HL-60/S4 (cell line): Measurements from ENCODE around the gene ANP32D.
"Not testable (repeated sequence)": the region's sequence is repeated elsewhere in the genome, so short reads cannot be mapped to it uniquely, and the experiment has no call there.

ENCODE experiments used
- in situ Hi-C: fragments of 300-500 bp; cut with MboI; formaldehyde crosslinking; loops from 2 replicates; pipeline ENCODE4 v1.14.3; 2022; ENCODE audit warnings: low sequenced_read_pairs

ANP32D gene

GRCh38 chr12:48472259-48472658 lies at the start of gene ANP32D:
Gene ANP32D (plus strand): TSS chr12:48472559. CDS start chr12:48472665, 106 bp downstream.
- in situ Hi-C loops: no loop called here

DNA sequence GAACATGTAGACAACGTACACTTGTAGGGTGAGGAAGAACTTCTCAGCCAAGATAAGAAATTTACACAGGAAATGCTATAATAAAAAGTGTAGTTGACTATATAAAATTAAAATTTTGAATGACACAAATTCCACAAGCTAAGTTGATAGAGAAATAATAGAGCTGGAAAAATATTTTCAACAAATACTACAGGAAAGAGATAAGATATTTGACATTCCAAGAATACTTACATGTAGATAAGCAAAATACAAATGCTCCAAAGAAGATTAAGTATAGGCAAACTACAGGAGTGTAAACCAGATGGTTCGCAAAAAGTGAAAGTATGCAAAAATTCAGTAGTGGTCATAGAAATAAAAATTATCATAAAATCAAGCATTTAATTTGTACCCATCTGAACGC lies 49.2 kb upstream of the ANP32D start:
- in situ Hi-C loops: no loop called here

GRCh38 chr12:48424644-48425043 lies 47.7 kb upstream of the ANP32D start:
- in situ Hi-C loops: no loop called here

DNA sequence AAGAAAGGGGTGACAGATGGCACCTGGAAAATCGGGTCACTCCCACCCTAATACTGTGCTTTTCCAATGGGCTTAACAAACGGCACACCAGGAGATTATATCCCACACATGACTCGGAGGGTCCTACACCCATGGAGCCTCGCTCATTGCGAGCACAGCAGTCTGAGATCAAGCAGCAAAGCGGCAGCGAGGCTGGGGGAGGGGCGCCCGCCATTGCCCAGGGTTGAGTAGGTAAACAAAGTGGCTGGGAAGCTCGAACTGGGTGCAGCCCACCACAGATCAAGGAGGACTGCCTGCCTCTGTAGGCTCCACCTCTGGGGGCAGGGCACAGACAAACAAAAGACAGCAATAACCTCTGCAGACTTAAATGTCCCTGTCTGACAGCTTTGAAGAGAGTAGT lies 38.3 kb upstream of the ANP32D start:
- in situ Hi-C loops: not testable (repeated sequence)

GRCh38 chr12:48441069-48441468 lies 31.3 kb upstream of the ANP32D start:
- in situ Hi-C loops: no loop called here

- in situ Hi-C loops: no loop called here
These were observed 30.0 kb upstream of the ANP32D start for GRCh38 chr12:48442179-48442847.

- in situ Hi-C loops: no loop called here
These were observed 26.8 kb upstream of the ANP32D start for GRCh38 chr12:48445538-48445937.

DNA sequence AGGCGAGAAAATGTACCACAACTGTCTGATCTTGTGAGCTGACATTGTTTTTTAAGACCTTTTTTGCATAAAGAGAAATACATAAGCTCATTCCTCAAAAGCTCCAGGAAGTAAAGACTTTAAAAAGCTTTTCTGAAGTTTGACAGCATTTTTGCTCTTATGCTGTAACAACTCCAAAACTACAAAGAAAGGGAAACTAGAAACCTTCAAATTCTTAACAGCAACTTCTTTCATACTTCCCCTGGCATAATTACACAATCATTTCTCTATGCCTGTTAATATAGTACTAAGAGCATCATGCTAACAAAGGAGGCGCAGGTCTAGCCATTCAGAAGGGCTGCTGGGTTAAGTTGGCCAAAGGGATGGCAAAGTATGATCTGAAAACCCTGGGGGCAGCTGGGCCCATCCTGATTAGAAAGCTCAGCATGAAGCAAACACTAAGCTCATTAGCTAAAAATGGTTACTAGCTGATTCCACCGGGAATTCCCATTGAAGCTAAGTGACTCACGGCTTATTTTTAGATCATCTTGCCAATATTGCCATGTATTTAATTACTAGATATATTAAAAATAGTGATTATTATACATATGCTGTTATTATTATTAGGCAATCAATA lies 26.1 kb upstream of the ANP32D start:
- in situ Hi-C loops: no loop called here

- in situ Hi-C loops: no loop called here
These were observed 24.6 kb upstream of the ANP32D start for GRCh38 chr12:48447755-48448154.

GRCh38 chr12:48451372-48451771 lies 21.0 kb upstream of the ANP32D start:
- in situ Hi-C loops: no loop called here

DNA sequence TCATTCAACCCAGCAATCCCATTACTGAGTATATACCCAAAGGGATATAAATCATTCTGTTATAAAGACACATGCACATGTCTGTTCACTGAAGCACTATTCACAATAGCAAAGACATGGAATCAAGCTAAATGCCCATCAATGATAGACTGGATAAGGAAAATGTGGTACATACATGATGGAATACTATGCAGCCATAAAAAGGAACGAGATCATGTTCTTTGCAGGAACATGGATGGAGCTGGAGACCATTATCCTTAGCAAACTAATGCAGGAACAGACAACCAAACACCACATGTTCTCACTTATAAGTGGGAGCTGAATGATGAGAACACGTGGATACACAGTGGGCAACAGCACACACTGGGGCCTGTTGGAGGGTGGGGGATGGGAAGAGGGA lies 19.4 kb upstream of the ANP32D start:
- in situ Hi-C loops: not testable (repeated sequence)

GRCh38 chr12:48454667-48455066 lies 17.7 kb upstream of the ANP32D start:
- in situ Hi-C loops: no loop called here

- in situ Hi-C loops: no loop called here
These were observed 17.2 kb upstream of the ANP32D start for GRCh38 chr12:48455116-48455515.

DNA sequence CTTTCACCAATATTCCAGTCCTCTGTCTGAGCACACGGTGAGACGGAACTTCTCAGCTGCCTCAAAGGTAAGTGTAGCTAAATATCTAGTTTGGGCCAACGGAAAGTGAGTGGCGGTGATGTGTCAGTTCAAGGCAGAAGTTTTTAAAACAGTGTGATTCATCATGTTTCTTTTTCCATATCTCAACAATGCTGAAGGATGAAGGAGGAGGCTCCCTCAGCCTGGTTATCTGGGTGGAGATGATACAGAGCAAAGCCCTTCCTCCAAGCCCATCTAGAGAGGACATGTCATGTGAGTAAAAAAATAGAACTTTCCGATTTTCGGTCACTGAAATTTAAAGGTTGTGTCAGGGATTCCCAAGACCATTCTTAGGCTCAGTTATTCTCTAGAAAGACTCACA lies 13.1 kb upstream of the ANP32D start:
- in situ Hi-C loops: no loop called here

- in situ Hi-C loops: not testable (repeated sequence)
These were observed 3.3 kb upstream of the ANP32D start for GRCh38 chr12:48469027-48469426.

- in situ Hi-C loops: no loop called here
These were observed 702 bp downstream of the ANP32D start for GRCh38 chr12:48473061-48473460.

DNA sequence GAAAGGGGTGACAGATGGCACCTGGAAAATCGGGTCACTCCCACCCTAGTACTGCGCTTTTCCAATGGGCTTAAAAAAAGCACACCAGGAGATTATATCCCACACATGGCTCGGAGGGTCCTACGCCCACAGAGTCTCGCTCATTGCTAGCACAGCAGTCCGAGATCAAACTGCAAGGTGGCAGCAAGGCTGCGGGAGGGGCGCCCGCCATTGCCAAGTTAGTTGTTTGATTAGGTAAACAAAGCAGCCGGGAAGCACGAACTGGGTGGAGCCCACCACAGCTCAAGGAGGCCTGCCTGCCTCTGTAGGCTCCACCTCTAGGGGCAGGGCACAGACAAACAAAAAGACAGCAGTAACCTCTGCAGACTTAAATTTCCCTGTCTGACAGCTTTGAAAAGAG lies 2.1 kb downstream of the ANP32D start:
- in situ Hi-C loops: not testable (repeated sequence)

DNA sequence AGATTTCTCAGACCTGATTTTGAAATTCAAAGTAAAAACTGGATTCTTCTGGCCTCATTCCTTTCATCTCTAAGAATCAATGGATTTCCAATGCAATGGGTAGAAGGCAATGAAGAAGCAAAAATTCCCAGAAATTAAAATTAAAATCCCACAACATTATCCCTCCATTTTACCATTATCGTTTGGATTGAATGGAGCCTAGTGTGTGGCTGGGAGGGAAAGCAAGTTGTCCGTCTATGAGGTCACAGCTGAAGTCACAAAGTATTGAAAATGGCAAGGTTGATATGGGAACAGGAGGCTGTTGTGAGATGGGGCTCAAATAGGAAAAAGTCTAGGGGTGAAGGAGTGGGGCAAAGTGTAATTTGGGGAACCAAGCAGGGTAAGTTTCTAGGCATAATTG lies 9.8 kb downstream of the ANP32D start, which contains the start of gene C12orf54:
Gene C12orf54 (plus strand): TSS at position 301 of the 400 bp plus-strand sequence. CDS start 799 bp downstream, outside the sequence.
- in situ Hi-C loops: no loop called here

- in situ Hi-C loops: no loop called here
These were observed 10.6 kb downstream of the ANP32D start for GRCh38 chr12:48482930-48483329.

DNA sequence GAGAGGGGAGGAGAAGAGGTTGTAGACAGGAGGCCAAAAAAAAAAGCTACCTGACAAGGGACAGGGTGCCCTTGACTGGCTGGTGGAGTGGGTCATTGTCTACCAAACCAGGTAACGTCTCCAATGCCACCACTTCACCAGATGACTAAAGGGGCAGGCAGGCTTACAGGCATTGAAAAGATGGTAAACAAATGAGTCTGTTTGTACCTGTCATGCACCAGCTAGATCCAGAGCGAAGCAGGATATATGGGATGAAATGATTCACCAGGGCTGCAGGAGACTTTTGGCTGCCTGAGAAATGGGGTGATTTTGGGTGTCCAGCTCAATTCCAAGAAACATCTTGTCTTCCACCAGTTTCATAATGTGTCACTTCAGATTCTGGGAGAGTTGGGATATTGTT lies 13.9 kb downstream of the ANP32D start:
- in situ Hi-C loops: no loop called here

- in situ Hi-C loops: no loop called here
These were observed 14.3 kb downstream of the ANP32D start for GRCh38 chr12:48486679-48487078.

- in situ Hi-C loops: no loop called here
These were observed 16.7 kb downstream of the ANP32D start for GRCh38 chr12:48489012-48489411.

GRCh38 chr12:48489456-48489855 lies 17.1 kb downstream of the ANP32D start:
- in situ Hi-C loops: not testable (repeated sequence)
